MM.1S (cell line): Measurements from ENCODE around the gene ACTL6B.

Experiments
- DNase-seq: peaks from one replicate; pipeline ENCODE4 v3.0.0-alpha.2; 2015
- H2AFZ ChIP-seq: fragments of 300-600 bp; sonication (generic); 2 replicates; pipeline ENCODE4 v1.6.0; 2016; ENCODE audit warnings: antibody characterized with exemption, low read length
- H3F3A ChIP-seq: fragments of 300-600 bp; sonication (generic); 2 replicates; pipeline ENCODE4 v1.6.1; 2016; ENCODE audit warnings: mild to moderate bottlenecking, antibody characterized with exemption, low read length, moderate library complexity, mixed read lengths; ENCODE audit not compliant: insufficient read depth
- H3K27ac ChIP-seq: fragments of 300-600 bp; sonication (generic); 2 replicates; pipeline ENCODE4 v1.5.1; 2016; ENCODE audit warnings: mild to moderate bottlenecking, low read length
- H3K27me3 ChIP-seq: fragments of 300-600 bp; sonication (generic); replicated peaks from 2 replicates; pipeline ENCODE4 v1.6.0; 2016; ENCODE audit warnings: low read length; ENCODE audit not compliant: insufficient read depth
- H3K36me3 ChIP-seq: fragments of 300-600 bp; sonication (generic); replicated peaks from 2 replicates; pipeline ENCODE4 v1.6.1; 2016; ENCODE audit warnings: mild to moderate bottlenecking, low read length, mixed read lengths; ENCODE audit not compliant: insufficient read depth
- H3K4me1 ChIP-seq: fragments of 300-600 bp; sonication (generic); 2 replicates; pipeline ENCODE4 v1.6.1; 2016; ENCODE audit warnings: low read length, mixed read lengths
- H3K4me2 ChIP-seq: fragments of 300-600 bp; sonication (generic); 2 replicates; pipeline ENCODE4 v1.6.0; 2016; ENCODE audit warnings: low read depth, low read length
- H3K4me3 ChIP-seq: fragments of 300-600 bp; sonication (generic); 2 replicates; pipeline ENCODE4 v1.5.1; 2016; ENCODE audit warnings: low read length, mixed read lengths
- H3K79me2 ChIP-seq: fragments of 300-600 bp; sonication (generic); 2 replicates; pipeline ENCODE4 v1.6.1; 2016; ENCODE audit warnings: mixed run types, low read length, mixed read lengths
- H3K9ac ChIP-seq: fragments of 300-600 bp; sonication (generic); 2 replicates; pipeline ENCODE4 v1.6.1; 2016; ENCODE audit warnings: low read length, mixed read lengths
- H3K9me2 ChIP-seq: fragments of 300-600 bp; sonication (generic); replicated peaks from 2 replicates; pipeline ENCODE4 v1.6.1; 2016; ENCODE audit warnings: mild to moderate bottlenecking, low read length, mixed read lengths; ENCODE audit not compliant: insufficient read depth
- H3K9me3 ChIP-seq: fragments of 300-600 bp; sonication (generic); replicated peaks from 2 replicates; pipeline ENCODE4 v1.6.1; 2016; ENCODE audit warnings: mild to moderate bottlenecking, low read length, mixed read lengths; ENCODE audit not compliant: insufficient read depth
- H4K20me1 ChIP-seq: fragments of 300-600 bp; sonication (generic); 2 replicates; pipeline ENCODE4 v1.6.1; 2016; ENCODE audit warnings: mild to moderate bottlenecking, low read length, moderate library complexity, mixed read lengths; ENCODE audit not compliant: insufficient read depth
- EZH2 ChIP-seq: fragments of 300-600 bp; sonication (generic); optimal IDR thresholded peaks from 2 replicates; pipeline ENCODE3; 2017; ENCODE audit warnings: low read depth, mild to moderate bottlenecking, antibody characterized with exemption, low read length, mixed read lengths
- EZH2phosphoT487 ChIP-seq: fragments of 300-600 bp; sonication (generic); IDR thresholded peaks from 2 replicates; pipeline ENCODE4 v1.6.1; 2018; ENCODE audit warnings: antibody characterized with exemption, low read length
- TF ChIP-seq, protein P1 (sequence below): fragments of 300-600 bp; sonication (generic); IDR thresholded peaks from 2 replicates; pipeline ENCODE4 v1.5.1; 2016; ENCODE audit warnings: antibody characterized with exemption, low read length, mixed read lengths

Gene ACTL6B

DNA sequence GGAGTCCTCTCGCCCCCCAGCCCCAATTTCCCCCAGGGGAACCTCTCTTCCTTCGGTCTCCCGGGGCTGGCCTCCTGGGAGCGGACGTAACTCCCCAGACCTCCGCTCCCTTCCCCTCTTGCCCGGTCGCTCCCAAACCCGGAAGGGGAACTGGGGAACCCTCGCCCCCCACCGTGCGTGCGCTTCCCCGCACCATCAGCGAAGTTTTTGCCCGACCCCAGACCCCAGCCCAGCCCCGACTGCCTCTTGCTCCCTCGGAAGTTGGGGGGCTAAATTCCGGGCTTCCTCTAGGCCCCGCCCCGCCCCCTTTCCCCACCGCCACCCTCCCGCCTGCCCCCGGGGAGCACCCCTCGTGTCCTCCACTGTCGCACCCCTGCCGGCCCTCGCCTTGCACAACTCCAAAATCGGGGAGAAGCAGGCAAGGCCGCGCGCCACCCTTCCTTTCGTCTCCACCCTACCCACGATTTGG, 17.7 kb upstream of the ACTL6B start:
- Histone ChIP-seq H3K4me1 (no peaks in the 10 kb centered on the region), H3K9ac (peak overlapping the region; percentile 85), H2AFZ (peak overlapping the region; percentile 78), H3K79me2 (peaks cover 46% of the 10 kb centered on the region), H3K9me2 (no peaks in the 10 kb centered on the region), H3K4me3 (peak overlapping the region; percentile 82), H3K4me2 (peak overlapping the region; percentile 91; the same call in 1 of the 2 replicates), H3K27me3 (peaks cover 32% of the 10 kb centered on the region), H3K36me3 (no peaks in the 10 kb centered on the region), H3F3A (no peaks in the 10 kb centered on the region), H3K9me3 (no peaks in the 10 kb centered on the region), H3K27ac (peak overlapping the region; percentile 52; the same call in 1 of the 2 replicates), H4K20me1 (no peaks in the 10 kb centered on the region)
- DNase-seq: no peak
- TF ChIP-seq, protein P1, sequence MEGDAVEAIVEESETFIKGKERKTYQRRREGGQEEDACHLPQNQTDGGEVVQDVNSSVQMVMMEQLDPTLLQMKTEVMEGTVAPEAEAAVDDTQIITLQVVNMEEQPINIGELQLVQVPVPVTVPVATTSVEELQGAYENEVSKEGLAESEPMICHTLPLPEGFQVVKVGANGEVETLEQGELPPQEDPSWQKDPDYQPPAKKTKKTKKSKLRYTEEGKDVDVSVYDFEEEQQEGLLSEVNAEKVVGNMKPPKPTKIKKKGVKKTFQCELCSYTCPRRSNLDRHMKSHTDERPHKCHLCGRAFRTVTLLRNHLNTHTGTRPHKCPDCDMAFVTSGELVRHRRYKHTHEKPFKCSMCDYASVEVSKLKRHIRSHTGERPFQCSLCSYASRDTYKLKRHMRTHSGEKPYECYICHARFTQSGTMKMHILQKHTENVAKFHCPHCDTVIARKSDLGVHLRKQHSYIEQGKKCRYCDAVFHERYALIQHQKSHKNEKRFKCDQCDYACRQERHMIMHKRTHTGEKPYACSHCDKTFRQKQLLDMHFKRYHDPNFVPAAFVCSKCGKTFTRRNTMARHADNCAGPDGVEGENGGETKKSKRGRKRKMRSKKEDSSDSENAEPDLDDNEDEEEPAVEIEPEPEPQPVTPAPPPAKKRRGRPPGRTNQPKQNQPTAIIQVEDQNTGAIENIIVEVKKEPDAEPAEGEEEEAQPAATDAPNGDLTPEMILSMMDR: no peak
- TF ChIP-seq EZH2phosphoT487: no peak
- no peak for TF ChIP-seq EZH2

DNA sequence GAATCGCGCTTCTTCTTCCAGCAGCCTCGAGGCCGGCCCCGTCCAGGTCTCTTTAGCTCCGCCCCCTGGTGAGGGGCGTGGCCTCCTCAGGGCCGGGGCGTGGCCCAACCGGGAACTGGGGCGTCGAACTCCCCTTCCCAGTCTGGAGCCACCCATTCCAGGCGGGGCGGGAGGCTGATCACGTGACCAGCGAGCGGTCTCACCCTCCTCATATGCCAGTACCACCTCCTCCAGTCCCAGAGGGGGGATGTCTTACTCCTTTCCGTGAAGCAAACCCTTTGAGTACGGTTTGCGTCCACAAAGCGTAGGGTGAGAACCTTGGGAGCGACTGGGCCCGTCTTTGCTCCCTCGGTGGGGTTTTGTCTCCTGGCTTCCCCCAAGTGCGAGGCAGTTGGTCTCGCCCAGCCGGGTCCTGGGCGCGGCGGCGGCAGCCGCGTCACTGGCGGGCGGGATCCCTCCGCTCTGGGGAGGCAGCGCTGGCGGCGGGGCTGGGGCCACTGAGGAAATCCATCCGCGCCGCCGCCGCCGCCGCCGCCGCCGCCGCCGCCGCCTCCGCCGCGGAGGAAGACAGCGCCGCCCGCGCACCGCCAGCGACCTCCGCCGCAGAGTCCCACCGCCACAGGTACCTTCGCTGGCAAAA, 17.2 kb upstream of the ACTL6B start, which contains the start of gene GNB2:
Gene GNB2, plus strand, starts transcription at position 439 of the 640 bp plus-strand sequence. CDS start 2,526 bp downstream, outside the sequence.
- H3K9me2 ChIP-seq: no peaks in the 10 kb centered on the region
- no peaks in the 10 kb centered on the region for H4K20me1 ChIP-seq
- peaks cover 46% of the 10 kb centered on the region for H3K79me2 ChIP-seq
- DNase-seq: peak; percentile 96
- H3K27me3 ChIP-seq: peaks cover 36% of the 10 kb centered on the region
- no peaks in the 10 kb centered on the region for H3K4me1 ChIP-seq
- peak within 1 kb of the TSS; percentile 91 for H3K4me2 ChIP-seq
- no peaks in the 10 kb centered on the region for H3K9me3 ChIP-seq
- peak within 1 kb of the TSS; percentile 95 for H3K9ac ChIP-seq
- H3K36me3 ChIP-seq: no peaks in the 10 kb centered on the region
- TF ChIP-seq, protein P1: no peak
- no peak for TF ChIP-seq EZH2phosphoT487
- TF ChIP-seq EZH2: no peak
- peak within 1 kb of the TSS; percentile 95 for H3K27ac ChIP-seq
- peak within 1 kb of the TSS; percentile 82 for H3K4me3 ChIP-seq
- peak within 1 kb of the TSS; percentile 89 for H2AFZ ChIP-seq
- no peaks in the 10 kb centered on the region for H3F3A ChIP-seq

DNA sequence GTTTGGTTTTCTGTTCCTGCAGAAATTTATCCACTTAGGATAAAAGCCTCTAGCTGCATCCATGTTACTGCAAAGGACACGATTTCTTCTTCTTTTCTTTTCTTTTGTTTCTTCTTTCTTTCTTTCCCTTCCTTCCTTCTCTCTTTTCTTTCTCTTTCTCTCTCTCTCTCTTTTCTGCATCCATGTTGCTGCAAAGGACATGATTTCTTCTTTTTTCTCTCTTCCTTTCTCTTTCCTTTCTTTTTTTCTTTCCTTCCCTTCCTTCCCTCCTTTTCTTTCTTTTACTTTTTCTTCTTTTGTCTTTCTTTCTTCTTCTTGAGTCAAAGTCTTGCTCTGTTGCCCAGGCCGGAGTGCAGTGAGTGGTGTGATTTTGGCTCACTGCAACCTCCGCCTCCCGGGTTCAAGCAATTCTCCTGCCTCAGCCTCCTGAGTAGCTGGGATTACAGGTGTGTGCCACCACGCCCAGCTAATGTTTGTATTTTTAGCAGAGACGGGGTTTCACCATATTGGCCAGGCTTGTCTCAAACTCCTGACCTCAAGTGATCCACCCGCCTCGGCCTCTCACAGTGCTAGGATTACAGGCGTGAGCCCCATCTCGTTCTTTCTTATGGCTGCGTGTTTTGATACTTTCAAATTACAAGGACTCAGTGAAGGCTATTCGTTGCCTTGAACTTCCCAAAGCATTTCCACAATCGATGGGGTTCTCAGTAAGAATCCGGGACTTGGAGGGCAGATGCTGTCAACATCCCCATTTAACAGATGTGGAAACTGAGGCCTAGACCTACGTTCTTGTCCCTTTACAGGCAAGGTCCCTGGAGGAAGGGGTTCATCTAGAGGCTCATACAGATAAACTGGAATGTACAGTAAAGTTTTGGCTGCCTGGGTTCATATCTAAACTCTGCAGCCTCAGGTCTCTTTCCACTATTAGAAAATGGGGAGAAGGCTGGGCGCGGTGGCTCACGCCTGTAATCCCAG, 15.4 kb upstream of the ACTL6B start:
- Histone ChIP-seq H3K9me3 (no peaks in the 10 kb centered on the region), H3K4me1 (no peaks in the 10 kb centered on the region), H3K4me3 (no peak overlapping the region), H2AFZ (no peak overlapping the region), H3K4me2 (no peak overlapping the region), H3K36me3 (no peaks in the 10 kb centered on the region), H3K9ac (no peak overlapping the region), H3K79me2 (peaks cover 28% of the 10 kb centered on the region), H4K20me1 (no peaks in the 10 kb centered on the region), H3K27me3 (peaks cover 52% of the 10 kb centered on the region), H3K27ac (no peak overlapping the region), H3F3A (no peaks in the 10 kb centered on the region), H3K9me2 (no peaks in the 10 kb centered on the region)
- TF ChIP-seq EZH2 (no peak), EZH2phosphoT487 (no peak)
- TF ChIP-seq, protein P1: no peak
- no peak for DNase-seq
